Raji (cell line): ENCODE measurements around the gene SEL1L3.

Experiments
- POLR2A ChIP-seq: IDR thresholded peaks from 2 replicates; pipeline ENCODE4 v1.6.1; 2011; ENCODE audit warnings: low read depth, low read length, control low read depth; ENCODE audit not compliant: insufficient read depth

Gene SEL1L3

DNA sequence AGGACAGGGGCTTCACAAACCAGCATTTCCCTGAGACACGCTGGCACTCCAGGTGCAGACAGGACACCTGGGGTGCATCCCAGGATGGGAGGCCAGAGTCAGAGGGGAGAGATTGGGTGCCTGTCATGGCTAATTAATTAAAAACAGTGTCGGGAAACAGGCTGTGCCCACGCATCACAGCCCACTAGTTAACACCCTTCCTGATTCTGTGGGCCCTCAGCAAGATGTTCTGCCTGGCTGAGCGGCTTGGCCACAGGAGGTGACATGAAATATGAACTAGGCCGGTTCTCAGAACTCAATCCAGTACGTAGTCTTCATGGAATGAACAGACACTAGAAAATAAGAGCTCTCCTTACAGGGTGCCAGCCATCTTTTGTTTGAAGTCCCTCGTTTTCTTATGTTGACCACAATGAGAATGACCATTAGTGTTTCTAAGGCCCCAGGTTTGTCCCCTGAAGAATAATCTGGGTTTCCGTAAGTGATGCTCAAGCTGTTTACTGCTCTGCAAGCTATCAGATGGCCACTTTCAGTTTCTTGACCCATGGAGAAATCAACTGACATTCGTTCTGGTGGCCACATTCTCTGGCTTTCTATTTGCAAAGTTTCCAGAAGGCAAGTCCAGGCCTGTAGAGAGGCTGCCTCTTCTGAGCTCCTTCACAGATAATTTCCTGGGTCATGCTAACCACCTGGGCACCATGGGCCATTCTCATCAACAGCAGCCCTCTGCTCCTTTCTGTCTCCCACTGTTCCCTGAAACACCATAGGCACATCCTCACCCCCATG, 134.9 kb downstream of the SEL1L3 start:
- TF ChIP-seq POLR2A, result no peak

DNA sequence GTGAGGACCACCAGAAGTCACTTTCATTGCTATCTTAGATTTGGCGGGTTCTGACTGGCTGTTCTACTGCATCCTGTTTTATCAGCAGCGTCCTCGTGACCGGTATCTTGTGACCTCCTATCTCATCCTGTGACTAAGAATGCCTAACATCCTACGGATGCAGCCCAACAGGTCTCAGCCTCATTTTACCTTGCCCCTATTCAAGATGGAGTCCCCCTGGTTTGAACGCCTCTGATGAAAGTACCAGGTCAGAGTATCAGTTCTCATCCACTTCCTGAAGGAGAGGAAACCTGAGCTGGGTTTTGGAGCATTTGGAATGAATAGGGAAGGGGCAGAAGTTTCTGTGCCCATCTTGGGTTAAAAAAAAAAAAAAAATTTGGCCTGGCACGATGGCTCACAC, 136.9 kb downstream of the SEL1L3 start:
- TF ChIP-seq POLR2A, result no peak

DNA sequence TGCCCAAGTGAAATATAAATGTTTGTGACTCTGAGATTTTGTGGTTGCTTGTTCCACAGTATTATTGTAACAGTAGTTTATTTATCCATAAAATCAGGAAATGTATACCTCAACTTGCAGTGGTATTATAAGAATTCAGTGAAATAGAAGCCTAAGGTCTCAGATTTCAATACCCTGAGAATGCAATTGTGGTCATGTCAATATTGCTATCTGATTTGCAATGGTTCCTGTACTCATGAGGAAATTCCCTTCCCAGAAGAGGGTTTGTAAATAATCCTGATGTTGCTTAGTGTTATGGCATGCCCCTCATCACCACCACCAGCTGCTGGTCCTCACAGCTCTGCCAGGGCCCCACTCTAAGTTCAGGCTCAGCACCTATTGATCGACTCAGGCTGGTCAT, 139.4 kb downstream of the SEL1L3 start:
- no peak for TF ChIP-seq POLR2A

- no peak for TF ChIP-seq POLR2A
These were observed 139.8 kb downstream of the SEL1L3 start for GRCh38 chr4:25722964-25723363.

- TF ChIP-seq POLR2A, result no peak
These were observed 149.0 kb downstream of the SEL1L3 start for GRCh38 chr4:25713812-25714211.

DNA sequence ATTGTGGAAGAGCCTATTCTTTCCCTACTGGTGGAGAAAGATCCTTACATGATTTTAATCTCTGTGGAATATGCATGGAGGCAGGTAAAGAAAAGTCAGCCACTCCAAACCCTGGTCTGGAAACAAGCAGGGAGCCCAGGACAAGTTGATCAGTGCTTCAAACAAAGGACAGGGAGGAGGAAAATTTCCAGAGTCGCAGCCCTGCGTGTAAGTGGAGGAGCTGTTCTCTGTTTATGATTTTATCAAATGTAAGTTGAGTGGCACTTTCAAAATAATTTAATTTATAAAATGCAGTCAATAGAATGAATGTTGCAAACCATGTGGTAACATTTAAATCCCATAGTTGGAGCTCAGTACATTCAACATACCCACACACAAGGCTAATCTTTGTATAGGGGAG, 150.2 kb downstream of the SEL1L3 start:
- TF ChIP-seq POLR2A, result no peak

GRCh38 chr4:25710637-25711036, 152.2 kb downstream of the SEL1L3 start:
- no peak for TF ChIP-seq POLR2A

- TF ChIP-seq POLR2A, result no peak
These were observed 158.3 kb downstream of the SEL1L3 start for GRCh38 chr4:25704516-25704915.

- TF ChIP-seq POLR2A, result no peak
These were observed 158.9 kb downstream of the SEL1L3 start for GRCh38 chr4:25703731-25704388.

- TF ChIP-seq POLR2A, result no peak
These were observed 159.9 kb downstream of the SEL1L3 start for GRCh38 chr4:25702848-25703247.

- TF ChIP-seq POLR2A, result no peak
These were observed 162.1 kb downstream of the SEL1L3 start for GRCh38 chr4:25700661-25701060.

DNA sequence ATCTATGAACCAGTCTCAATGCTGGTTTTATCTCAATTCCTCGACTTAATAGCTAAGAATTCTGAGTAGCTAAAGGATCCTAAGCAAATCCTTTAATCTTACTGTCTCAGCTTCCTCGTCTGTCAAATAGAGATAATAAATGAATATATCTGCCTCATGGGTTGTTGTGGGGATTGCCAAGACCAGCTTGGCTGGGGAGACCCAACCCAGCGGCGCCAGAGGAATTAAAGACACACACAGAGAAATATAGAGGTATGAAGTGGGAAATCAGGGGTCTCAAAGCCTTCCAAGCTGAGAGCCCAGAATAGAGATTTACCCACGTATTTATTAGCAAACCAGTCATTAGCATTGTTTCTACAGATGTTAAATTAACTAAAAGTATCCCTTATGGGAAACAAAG, 165.3 kb downstream of the SEL1L3 start:
- TF ChIP-seq POLR2A, result no peak
